Measurements from ENCODE around the gene SAMD13. TPM values are rescaled to one million over a fixed set of nuclear protein-coding genes. Genes with fewer than 3 reads are reported as not detected.

The SAMD13 gene
- polyA plus RNA-seq, 1 experiment, result 0.20 TPM

DNA sequence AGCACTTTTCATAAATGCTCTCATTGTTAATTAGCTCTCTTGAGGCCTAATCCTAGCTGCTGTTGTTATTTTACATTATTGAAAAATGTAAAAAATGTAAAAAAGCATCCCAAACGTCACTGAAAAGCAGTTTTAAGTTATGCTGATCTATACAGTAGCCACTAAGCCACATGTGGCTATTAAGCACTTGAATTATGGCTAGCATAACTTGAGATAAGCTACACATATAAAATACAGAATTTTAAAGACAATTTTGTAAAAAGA lies 78.3 kb downstream of the SAMD13 start:
- POLR2A ChIA-PET, result no interaction called here
- no peak overlapping the region for H3K4me3 ChIP-seq (ENCODE audit: low read depth, low read length)
- CTCF ChIA-PET, result no interaction called here

DNA sequence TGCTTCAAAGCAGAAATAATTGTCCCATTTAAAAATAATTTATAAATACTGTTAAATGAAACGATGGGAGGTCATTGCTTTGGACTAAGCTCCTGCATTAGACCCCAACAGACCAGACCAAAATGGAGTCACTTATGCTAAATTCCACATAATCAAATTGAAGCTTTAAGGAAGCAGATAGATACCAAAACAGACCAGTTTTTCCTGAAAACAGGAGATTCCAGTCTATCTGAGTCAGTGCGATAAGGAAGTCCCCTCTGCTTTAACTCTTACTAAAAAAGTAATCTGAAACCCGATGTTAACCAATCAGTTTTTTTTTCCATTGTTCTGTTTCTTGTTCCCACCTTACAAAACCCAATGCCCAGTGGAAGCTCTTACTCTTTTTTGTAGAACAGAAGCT lies 80.6 kb downstream of the SAMD13 start:
- POLR2A ChIA-PET, result no interaction called here
- TF ChIP-seq, protein P1, sequence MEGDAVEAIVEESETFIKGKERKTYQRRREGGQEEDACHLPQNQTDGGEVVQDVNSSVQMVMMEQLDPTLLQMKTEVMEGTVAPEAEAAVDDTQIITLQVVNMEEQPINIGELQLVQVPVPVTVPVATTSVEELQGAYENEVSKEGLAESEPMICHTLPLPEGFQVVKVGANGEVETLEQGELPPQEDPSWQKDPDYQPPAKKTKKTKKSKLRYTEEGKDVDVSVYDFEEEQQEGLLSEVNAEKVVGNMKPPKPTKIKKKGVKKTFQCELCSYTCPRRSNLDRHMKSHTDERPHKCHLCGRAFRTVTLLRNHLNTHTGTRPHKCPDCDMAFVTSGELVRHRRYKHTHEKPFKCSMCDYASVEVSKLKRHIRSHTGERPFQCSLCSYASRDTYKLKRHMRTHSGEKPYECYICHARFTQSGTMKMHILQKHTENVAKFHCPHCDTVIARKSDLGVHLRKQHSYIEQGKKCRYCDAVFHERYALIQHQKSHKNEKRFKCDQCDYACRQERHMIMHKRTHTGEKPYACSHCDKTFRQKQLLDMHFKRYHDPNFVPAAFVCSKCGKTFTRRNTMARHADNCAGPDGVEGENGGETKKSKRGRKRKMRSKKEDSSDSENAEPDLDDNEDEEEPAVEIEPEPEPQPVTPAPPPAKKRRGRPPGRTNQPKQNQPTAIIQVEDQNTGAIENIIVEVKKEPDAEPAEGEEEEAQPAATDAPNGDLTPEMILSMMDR (IDR thresholded peaks at IDR 0.05; ENCODE audit: insufficient read depth, low read depth, low read length), result no peak

More for the DNA sequence above, 78.3 kb downstream of the SAMD13 start:
- Histone ChIP-seq H3K27me3 (ENCODE audit: control insufficient read depth, insufficient read depth, low read length) (no peaks in the 10 kb centered on the region), H3K36me3 (ENCODE audit: control insufficient read depth, insufficient read depth, low read length) (no peaks in the 10 kb centered on the region)
- TF ChIP-seq, protein P1 (IDR thresholded peaks at IDR 0.05; ENCODE audit: insufficient read depth, low read depth, low read length), result no peak
- DNase-seq (ENCODE audit: low read depth), result no peak

DNA sequence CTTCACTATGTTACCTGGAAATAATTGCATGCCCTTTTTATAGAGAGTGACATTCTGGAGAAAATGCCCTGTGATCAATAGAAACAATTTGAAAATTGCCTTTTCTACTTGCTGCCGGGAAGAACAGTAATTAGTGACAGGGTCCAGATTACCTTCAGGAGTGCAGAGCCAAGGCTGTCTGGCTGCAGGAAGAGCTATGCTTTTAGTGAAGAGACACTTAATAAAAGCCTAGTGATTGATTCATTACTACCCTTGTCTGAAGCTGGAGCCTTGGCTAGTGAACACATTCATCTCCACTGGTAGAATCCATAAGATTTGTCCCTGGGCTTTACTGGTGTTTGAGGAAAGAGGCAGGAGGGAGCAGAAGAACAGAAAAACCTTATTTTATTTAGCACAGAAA lies 83.8 kb downstream of the SAMD13 start:
- Histone ChIP-seq H3K4me3 (ENCODE audit: low read depth, low read length) (no peak overlapping the region), H3K27me3 (ENCODE audit: control insufficient read depth, insufficient read depth, low read length) (no peaks in the 10 kb centered on the region), H3K36me3 (ENCODE audit: control insufficient read depth, insufficient read depth, low read length) (no peaks in the 10 kb centered on the region)
- TF ChIP-seq, protein P1 (IDR thresholded peaks at IDR 0.05; ENCODE audit: insufficient read depth, low read depth, low read length), result no peak
- DNase-seq (ENCODE audit: low read depth), result no peak
- ChIA-PET POLR2A (no interaction called here), CTCF (no interaction called here)

More for the DNA sequence above, 80.6 kb downstream of the SAMD13 start:
- no peaks in the 10 kb centered on the region for H3K27me3 ChIP-seq (ENCODE audit: control insufficient read depth, insufficient read depth, low read length)
- CTCF ChIA-PET, result no interaction called here
- no peak overlapping the region for H3K4me3 ChIP-seq (ENCODE audit: low read depth, low read length)
- DNase-seq (ENCODE audit: low read depth), result no peak
- H3K36me3 ChIP-seq (ENCODE audit: control insufficient read depth, insufficient read depth, low read length), result no peaks in the 10 kb centered on the region

DNA sequence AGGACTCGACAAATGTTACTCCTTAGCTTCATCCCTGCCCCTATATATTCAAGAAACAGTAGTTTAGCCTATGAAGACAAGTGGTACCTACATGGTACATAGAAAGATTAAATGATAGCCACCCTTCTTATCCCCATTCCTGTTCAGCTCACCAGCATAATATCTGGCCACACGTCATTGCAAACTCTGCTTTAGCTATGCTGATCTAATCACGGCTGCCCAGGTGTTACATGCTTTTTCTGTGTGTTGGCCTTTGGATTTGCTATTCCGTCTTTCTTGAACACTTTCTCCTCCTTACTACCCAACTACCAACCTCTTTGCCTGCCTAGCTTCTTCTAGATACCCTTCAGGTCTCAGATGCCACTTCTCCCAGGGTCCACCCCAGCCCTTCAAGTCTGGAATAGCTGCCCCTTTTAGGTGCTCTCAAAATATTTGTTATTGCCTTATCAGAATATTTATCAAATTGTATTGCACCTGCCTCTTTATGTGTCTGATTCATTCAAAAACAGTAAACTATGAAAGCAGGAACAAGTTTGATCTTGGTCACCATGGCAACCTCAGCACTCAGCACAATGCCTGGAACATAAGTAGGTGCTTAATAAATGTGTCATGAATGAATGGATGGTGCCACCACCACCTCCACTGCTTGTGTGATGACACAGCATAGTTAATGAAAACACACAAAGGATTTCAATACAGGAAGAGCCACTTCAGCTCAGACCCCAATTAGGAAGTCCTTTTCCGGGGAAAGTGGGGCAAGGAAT lies 85.4 kb downstream of the SAMD13 start:
- no peak for DNase-seq (ENCODE audit: low read depth)
- TF ChIP-seq, protein P1 (IDR thresholded peaks at IDR 0.05; ENCODE audit: insufficient read depth, low read depth, low read length), result no peak
- CTCF ChIA-PET, result no interaction called here
- POLR2A ChIA-PET, result interaction anchor here (0.6 kb wide), 1 partner anchor 223 kb away, joined by 3 read pairs; no protein-coding TSS in a partner anchor
- Histone ChIP-seq H3K36me3 (ENCODE audit: control insufficient read depth, insufficient read depth, low read length) (no peaks in the 10 kb centered on the region), H3K27me3 (ENCODE audit: control insufficient read depth, insufficient read depth, low read length) (no peaks in the 10 kb centered on the region), H3K4me3 (ENCODE audit: low read depth, low read length) (no peak overlapping the region)

DNA sequence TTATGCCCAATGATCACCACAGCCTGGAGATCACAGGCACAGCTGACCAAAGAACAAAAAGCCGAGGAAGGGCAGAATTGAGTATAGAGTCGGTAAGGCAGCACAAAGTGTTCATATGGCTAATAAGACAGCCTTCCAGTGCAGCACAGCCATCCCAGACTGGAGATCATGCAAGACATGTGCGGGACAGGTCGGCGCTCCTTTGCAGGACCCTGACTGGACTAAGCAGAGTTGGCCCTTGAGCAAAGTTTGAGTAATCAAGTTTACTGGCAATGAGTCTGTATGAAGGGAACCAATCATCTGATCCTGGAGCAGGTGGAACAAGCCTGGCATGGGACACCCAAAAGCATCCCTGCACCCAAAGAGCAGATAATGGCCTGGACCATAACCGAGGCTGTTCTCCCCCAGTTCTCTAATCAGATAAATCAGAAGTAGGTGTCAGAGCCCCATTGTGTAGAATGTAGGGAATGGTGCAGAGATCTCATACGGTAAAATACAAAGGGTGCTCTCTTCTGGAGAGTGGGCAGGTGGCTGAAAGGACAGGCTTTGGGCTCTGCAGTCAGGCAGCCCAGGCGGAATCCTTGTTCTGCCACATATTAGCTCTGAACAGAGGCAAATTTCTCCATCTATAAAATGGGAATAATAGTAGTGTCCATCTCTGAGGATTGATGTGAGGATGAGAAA lies 86.1 kb downstream of the SAMD13 start:
- Histone ChIP-seq H3K36me3 (ENCODE audit: control insufficient read depth, insufficient read depth, low read length) (no peaks in the 10 kb centered on the region), H3K4me3 (ENCODE audit: low read depth, low read length) (no peak overlapping the region), H3K27me3 (ENCODE audit: control insufficient read depth, insufficient read depth, low read length) (no peaks in the 10 kb centered on the region)
- ChIA-PET CTCF (no interaction called here), POLR2A (no interaction called here)
- DNase-seq (ENCODE audit: low read depth), result no peak
- TF ChIP-seq, protein P1 (IDR thresholded peaks at IDR 0.05; ENCODE audit: insufficient read depth, low read depth, low read length), result no peak

Data from BJ (cell line).